ENCODE data around the gene SUN3.

DNA sequence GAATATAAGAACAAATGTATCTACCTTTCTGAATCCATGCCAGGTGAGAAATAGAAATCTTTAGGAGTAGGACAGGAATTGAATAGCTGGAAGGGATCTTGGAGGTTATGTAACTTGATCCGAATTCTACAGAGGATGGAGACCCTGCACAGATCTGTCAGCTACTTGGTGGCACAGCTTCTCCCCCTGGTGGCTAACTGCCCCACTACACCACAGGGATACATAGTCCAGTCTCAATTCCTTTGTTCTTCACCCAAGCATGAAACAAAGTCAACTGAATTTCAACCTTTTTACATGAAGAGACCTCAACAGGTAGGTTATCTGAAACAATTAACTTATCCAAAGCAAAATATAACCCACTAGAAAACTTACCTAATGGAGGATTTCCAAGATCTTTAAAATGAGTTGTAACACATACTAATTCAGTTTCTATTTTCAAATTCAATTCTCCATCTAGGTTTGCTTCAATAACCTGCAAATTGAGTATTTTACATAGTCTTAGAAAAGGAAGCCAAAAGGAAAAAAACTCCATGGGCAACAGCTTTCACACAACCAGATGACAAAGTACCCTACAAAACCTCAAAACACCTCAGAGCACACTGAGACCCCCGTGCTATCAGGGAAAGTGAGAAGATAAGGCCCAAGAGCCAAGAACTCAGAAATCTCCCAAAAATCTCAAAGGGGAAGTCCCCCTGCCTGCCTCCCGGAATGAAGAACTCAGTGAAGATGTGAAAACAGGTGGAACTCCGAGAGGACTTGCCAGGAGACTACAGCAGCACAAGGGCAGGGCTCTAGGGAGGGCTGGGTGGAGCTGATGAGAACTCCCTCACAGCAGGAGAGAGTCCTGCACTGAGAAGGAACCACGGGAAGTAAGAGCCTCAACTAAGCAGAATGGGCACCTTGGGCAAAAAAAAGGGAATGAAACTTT is 59.8 kb downstream of the SUN3 start:
- TF ChIP-seq, protein P1, sequence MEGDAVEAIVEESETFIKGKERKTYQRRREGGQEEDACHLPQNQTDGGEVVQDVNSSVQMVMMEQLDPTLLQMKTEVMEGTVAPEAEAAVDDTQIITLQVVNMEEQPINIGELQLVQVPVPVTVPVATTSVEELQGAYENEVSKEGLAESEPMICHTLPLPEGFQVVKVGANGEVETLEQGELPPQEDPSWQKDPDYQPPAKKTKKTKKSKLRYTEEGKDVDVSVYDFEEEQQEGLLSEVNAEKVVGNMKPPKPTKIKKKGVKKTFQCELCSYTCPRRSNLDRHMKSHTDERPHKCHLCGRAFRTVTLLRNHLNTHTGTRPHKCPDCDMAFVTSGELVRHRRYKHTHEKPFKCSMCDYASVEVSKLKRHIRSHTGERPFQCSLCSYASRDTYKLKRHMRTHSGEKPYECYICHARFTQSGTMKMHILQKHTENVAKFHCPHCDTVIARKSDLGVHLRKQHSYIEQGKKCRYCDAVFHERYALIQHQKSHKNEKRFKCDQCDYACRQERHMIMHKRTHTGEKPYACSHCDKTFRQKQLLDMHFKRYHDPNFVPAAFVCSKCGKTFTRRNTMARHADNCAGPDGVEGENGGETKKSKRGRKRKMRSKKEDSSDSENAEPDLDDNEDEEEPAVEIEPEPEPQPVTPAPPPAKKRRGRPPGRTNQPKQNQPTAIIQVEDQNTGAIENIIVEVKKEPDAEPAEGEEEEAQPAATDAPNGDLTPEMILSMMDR (IDR thresholded peaks at IDR 0.05), result peak; percentile 100
- TF ChIP-seq GABPA (IDR thresholded peaks at IDR 0.05; ENCODE audit: low read depth), result no peak
- TF ChIP-seq RCOR1 (IDR thresholded peaks at IDR 0.05; ENCODE audit: low read length), result no peak
- TF ChIP-seq, protein P2, sequence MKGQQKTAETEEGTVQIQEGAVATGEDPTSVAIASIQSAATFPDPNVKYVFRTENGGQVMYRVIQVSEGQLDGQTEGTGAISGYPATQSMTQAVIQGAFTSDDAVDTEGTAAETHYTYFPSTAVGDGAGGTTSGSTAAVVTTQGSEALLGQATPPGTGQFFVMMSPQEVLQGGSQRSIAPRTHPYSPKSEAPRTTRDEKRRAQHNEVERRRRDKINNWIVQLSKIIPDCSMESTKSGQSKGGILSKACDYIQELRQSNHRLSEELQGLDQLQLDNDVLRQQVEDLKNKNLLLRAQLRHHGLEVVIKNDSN (IDR thresholded peaks at IDR 0.05; ENCODE audit: borderline replicate concordance, low read depth), result no peak
- TF ChIP-seq, protein P3, sequence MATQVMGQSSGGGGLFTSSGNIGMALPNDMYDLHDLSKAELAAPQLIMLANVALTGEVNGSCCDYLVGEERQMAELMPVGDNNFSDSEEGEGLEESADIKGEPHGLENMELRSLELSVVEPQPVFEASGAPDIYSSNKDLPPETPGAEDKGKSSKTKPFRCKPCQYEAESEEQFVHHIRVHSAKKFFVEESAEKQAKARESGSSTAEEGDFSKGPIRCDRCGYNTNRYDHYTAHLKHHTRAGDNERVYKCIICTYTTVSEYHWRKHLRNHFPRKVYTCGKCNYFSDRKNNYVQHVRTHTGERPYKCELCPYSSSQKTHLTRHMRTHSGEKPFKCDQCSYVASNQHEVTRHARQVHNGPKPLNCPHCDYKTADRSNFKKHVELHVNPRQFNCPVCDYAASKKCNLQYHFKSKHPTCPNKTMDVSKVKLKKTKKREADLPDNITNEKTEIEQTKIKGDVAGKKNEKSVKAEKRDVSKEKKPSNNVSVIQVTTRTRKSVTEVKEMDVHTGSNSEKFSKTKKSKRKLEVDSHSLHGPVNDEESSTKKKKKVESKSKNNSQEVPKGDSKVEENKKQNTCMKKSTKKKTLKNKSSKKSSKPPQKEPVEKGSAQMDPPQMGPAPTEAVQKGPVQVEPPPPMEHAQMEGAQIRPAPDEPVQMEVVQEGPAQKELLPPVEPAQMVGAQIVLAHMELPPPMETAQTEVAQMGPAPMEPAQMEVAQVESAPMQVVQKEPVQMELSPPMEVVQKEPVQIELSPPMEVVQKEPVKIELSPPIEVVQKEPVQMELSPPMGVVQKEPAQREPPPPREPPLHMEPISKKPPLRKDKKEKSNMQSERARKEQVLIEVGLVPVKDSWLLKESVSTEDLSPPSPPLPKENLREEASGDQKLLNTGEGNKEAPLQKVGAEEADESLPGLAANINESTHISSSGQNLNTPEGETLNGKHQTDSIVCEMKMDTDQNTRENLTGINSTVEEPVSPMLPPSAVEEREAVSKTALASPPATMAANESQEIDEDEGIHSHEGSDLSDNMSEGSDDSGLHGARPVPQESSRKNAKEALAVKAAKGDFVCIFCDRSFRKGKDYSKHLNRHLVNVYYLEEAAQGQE (IDR thresholded peaks at IDR 0.05; ENCODE audit: low read depth, low read length), result no peak
- TF ChIP-seq NFIC (IDR thresholded peaks at IDR 0.05; ENCODE audit: borderline replicate concordance), result no peak
- no peak for TF ChIP-seq JUND (IDR thresholded peaks at IDR 0.05)
- no peak for TF ChIP-seq TAF1 (IDR thresholded peaks at IDR 0.05; ENCODE audit: borderline replicate concordance, low read depth, low read length)
- 0 out of 2 replicates have a peak, but pooled peaks have one; percentile 6 for TF ChIP-seq NRF1 (IDR thresholded peaks at IDR 0.05; ENCODE audit: low read depth, low read length)
- TF ChIP-seq FOXM1 (IDR thresholded peaks at IDR 0.05; ENCODE audit: low read depth), result no peak
- TF ChIP-seq, protein P4, sequence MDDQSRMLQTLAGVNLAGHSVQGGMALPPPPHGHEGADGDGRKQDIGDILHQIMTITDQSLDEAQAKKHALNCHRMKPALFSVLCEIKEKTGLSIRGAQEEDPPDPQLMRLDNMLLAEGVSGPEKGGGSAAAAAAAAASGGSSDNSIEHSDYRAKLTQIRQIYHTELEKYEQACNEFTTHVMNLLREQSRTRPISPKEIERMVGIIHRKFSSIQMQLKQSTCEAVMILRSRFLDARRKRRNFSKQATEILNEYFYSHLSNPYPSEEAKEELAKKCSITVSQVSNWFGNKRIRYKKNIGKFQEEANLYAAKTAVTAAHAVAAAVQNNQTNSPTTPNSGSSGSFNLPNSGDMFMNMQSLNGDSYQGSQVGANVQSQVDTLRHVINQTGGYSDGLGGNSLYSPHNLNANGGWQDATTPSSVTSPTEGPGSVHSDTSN (IDR thresholded peaks at IDR 0.05), result no peak
- peak; percentile 91 for TF ChIP-seq SMC3 (IDR thresholded peaks at IDR 0.05; ENCODE audit: low read depth, low read length)
- no peak for TF ChIP-seq RFX5 (IDR thresholded peaks at IDR 0.05; ENCODE audit: low read length)
- no peak for TF ChIP-seq EP300 (IDR thresholded peaks at IDR 0.05; ENCODE audit: borderline replicate concordance in 1 of 2, low read depth in 1 of 2, low read length in 1 of 2)
